PC-9 (cell line): ENCODE measurements around the gene DRC3. TPM values are rescaled to one million over a fixed set of nuclear protein-coding genes. Genes with fewer than 3 reads are reported as not detected.

Experiments used
- Bru-seq: library from RNA; stranded (reverse); fragments of 400-500 nt; gene quantifications from one replicate; lab custom pipeline; 2021; lab: Mats Ljungman, UMichigan
- BruChase-seq, 2 experiments: library from RNA; stranded (reverse); fragments of 400-500 nt; gene quantifications; one replicate each; lab custom pipeline; 2021; lab: Mats Ljungman, UMichigan
- BruUV-seq: library from RNA; stranded (reverse); fragments of 400-500 nt; replicated peaks from 2 replicates; lab custom pipeline; 2021; lab: Mats Ljungman, UMichigan
- CTCF ChIA-PET: fragments of 300-600 bp; sonication (Branson Sonifier 250); formaldehyde crosslinking; loops from one replicate; lab custom pipeline; 2022; ENCODE audit warnings: antibody characterized with exemption; lab: Charles Lee
- POLR2A ChIA-PET: fragments of 300-600 bp; sonication (Branson Sonifier 250); formaldehyde crosslinking; loops from one replicate; lab custom pipeline; 2022; ENCODE audit warnings: antibody characterized with exemption; ENCODE audit not compliant: unreplicated experiment; lab: Charles Lee
- DNase-seq, 2 experiments: peaks; one replicate each; pipeline versions ENCODE4 v3.0.0 to v3.0.0-alpha.2; 2015 to 2022; ENCODE audit warnings: mixed read lengths in 1 of 2
- H2AFZ ChIP-seq: fragments of 200-600 bp; sonication (generic); 2 replicates; pipeline ENCODE4 v1.8.1; 2017; ENCODE audit warnings: antibody characterized with exemption
- H3F3A ChIP-seq: fragments of 200-600 bp; sonication (generic); 2 replicates; pipeline ENCODE4 v1.8.1; 2017; ENCODE audit warnings: antibody characterized with exemption, mild to moderate bottlenecking, low read depth; ENCODE audit not compliant: insufficient read depth
- H3K27ac ChIP-seq: fragments of 200-600 bp; sonication (generic); 2 replicates; pipeline ENCODE4 v1.6.1; 2016; ENCODE audit warnings: mixed run types
- H3K27me3 ChIP-seq: fragments of 200-600 bp; sonication (generic); 2 replicates; pipeline ENCODE4 v1.6.1; 2016; ENCODE audit warnings: low read depth, mixed run types; ENCODE audit not compliant: insufficient read depth
- H3K36me3 ChIP-seq: fragments of 200-600 bp; sonication (generic); 2 replicates; pipeline ENCODE4 v1.6.1; 2016; ENCODE audit warnings: low read depth, mixed run types
- H3K4me1 ChIP-seq: fragments of 200-600 bp; sonication (generic); replicated peaks from 2 replicates; pipeline ENCODE4 v1.6.1; 2016; ENCODE audit warnings: mixed run types; ENCODE audit not compliant: insufficient read depth
- H3K4me2 ChIP-seq: fragments of 200-600 bp; sonication (generic); 2 replicates; pipeline ENCODE4 v1.6.1; 2017; ENCODE audit warnings: mixed run types
- H3K4me3 ChIP-seq: fragments of 200-600 bp; sonication (generic); 2 replicates; pipeline ENCODE4 v1.6.1; 2016; ENCODE audit warnings: mixed run types
- H3K79me2 ChIP-seq: fragments of 200-600 bp; sonication (generic); 2 replicates; pipeline ENCODE4 v1.6.1; 2017; ENCODE audit warnings: low read depth, mixed run types
- H3K9me2 ChIP-seq: fragments of 200-600 bp; sonication (generic); 2 replicates; pipeline ENCODE4 v1.8.1; 2017; ENCODE audit warnings: mild to moderate bottlenecking; ENCODE audit not compliant: insufficient read depth
- H3K9me3 ChIP-seq: fragments of 200-600 bp; sonication (generic); 2 replicates; pipeline ENCODE4 v1.8.1; 2016; ENCODE audit warnings: low read depth; ENCODE audit not compliant: insufficient read depth
- H4K20me1 ChIP-seq: fragments of 200-600 bp; sonication (generic); 2 replicates; pipeline ENCODE4 v1.8.1; 2017; ENCODE audit not compliant: insufficient read depth
- CTCF ChIP-seq: fragments of 200-600 bp; sonication (generic); conservative IDR thresholded peaks from 2 replicates; pipeline ENCODE4 v1.6.1; 2017; ENCODE audit warnings: mixed run types, antibody characterized with exemption, mild to moderate bottlenecking, moderate library complexity
- EZH2 ChIP-seq: fragments of 200-600 bp; sonication (generic); IDR thresholded peaks from 2 replicates; pipeline ENCODE4 v1.8.0; 2017; ENCODE audit warnings: antibody characterized with exemption, low read depth
- intact Hi-C: fragments of 100-400 bp; cut with micrococcal nuclease; formaldehyde crosslinking; loops from one replicate; pipeline ENCODE4 v1.10.0; 2022; ENCODE audit not compliant: unreplicated experiment
- long read RNA-seq: library from polyadenylated mRNA; stranded (forward); transcript quantifications from one replicate; pipeline ENCODE4 v2.0.0, GENCODE V29; 2022
- total RNA-seq: library from RNA; stranded (reverse); gene quantifications from 2 replicates; pipeline ENCODE4 v1.2.3, GENCODE V29; 2021

DRC3 gene
- 7.2 and 15.2 TPM in 2 replicates for total RNA-seq
- percentile 48 among the genes with signal in this experiment for Bru-seq, nascent RNA
- BruChase-seq, experiment 1, labeled RNA remaining after a 2-hour chase: percentile 44 among the genes with signal in this experiment
- percentile 48 among the genes with signal in this experiment for BruChase-seq, experiment 2, labeled RNA remaining after a 6-hour chase
- long read RNA-seq, partial matches to known transcripts: 2 of 16 reads
- long read RNA-seq, other reads (novel, unspliced or antisense): 14 of 16 reads

- peaks cover 28% of the 10 kb centered on the region for H3K4me1 ChIP-seq
- ChIA-PET CTCF (interaction anchor here (0.6 to 1.4 kb wide), 3 partner anchors 53 to 1391 kb away, joined by 3 to 7 read pairs (median 5); no protein-coding TSS in a partner anchor), POLR2A (interaction anchor here (0.5 to 1.1 kb wide), 21 partner anchors 9 to 957 kb away, joined by 3 to 21 read pairs (median 5); partner anchors contain the start of genes ATPAF2 and GID4)
- TF ChIP-seq CTCF: no peak
- TF ChIP-seq EZH2: no peak
- peak; percentile 100 for DNase-seq
- no peaks in the 10 kb centered on the region; the same call in 1 of the 2 replicates for H3F3A ChIP-seq
- H4K20me1 ChIP-seq: no peaks in the 10 kb centered on the region
- no peaks in the 10 kb centered on the region for H3K27me3 ChIP-seq
- intact Hi-C loops: loop anchor here (1.0 to 5.0 kb wide), 7 partner anchors 14 to 285 kb away; no protein-coding TSS in a partner anchor
- H2AFZ ChIP-seq: peak within 1 kb of the TSS; percentile 87
- H3K4me3 ChIP-seq: peak within 1 kb of the TSS; percentile 82
- peaks cover 43% of the 10 kb centered on the region for H3K79me2 ChIP-seq
- no peaks in the 10 kb centered on the region for H3K9me3 ChIP-seq
- H3K4me2 ChIP-seq: peak within 1 kb of the TSS; percentile 99
- H3K27ac ChIP-seq: peak within 1 kb of the TSS; percentile 40
- no peaks in the 10 kb centered on the region for H3K36me3 ChIP-seq
- H3K9me2 ChIP-seq: no peaks in the 10 kb centered on the region
- BruUV-seq: no TSS peak
Observed at GRCh38 chr17:17972126-17972951, at the start of gene DRC3, which contains the start of gene TOM1L2. Gene DRC3, plus strand, starts transcription at chr17:17972862. Its CDS starts 4,737 bp downstream, at chr17:17977599. Gene TOM1L2, minus strand, starts transcription at chr17:17972400. Its CDS starts 87 bp downstream, at chr17:17972313.

GRCh38 chr17:17924131-17924856, 48.4 kb upstream of the DRC3 start:
- Histone ChIP-seq H2AFZ (no peak overlapping the region), H3K9me3 (no peaks in the 10 kb centered on the region), H3K9me2 (no peaks in the 10 kb centered on the region), H3K4me3 (no peak overlapping the region), H3K4me1 (peaks cover 45% of the 10 kb centered on the region), H3K27ac (no peak overlapping the region), H3F3A (peaks cover 40% of the 10 kb centered on the region), H3K36me3 (no peaks in the 10 kb centered on the region), H3K79me2 (peaks cover 27% of the 10 kb centered on the region), H4K20me1 (no peaks in the 10 kb centered on the region; the same call in 1 of the 2 replicates), H3K4me2 (no peak overlapping the region), H3K27me3 (no peaks in the 10 kb centered on the region)
- ChIA-PET POLR2A (interaction anchor here (0.6 kb wide), 1 partner anchor 170 kb away, joined by 3 read pairs; no protein-coding TSS in a partner anchor), CTCF (no interaction called here)
- BruUV-seq: no TSS peak
- no peak for DNase-seq
- intact Hi-C loops: no loop called here
- TF ChIP-seq EZH2 (no peak), CTCF (no peak)
